ENCODE data around the gene PRKACG. TPM values are rescaled to one million over a fixed set of nuclear protein-coding genes. Genes with fewer than 3 reads are reported as not detected.

PRKACG gene
- total and polyA plus RNA-seq, 2 experiments from 2014 or later = not detected

GRCh38 chr9:68974901-68975300 is 39.0 kb downstream of the PRKACG start:
- H3F3A ChIP-seq (replicated peaks; ENCODE audit: low read depth) = no peaks in the 10 kb centered on the region
- no peak overlapping the region for H3K4me3 ChIP-seq
- peaks cover 13% of the 10 kb centered on the region for H3K9me3 Mint-ChIP-seq
- ATAC-seq (no peak), DNase-seq (ENCODE audit: low spot score) (no peak)
- no peaks in the 10 kb centered on the region for H3K79me2 ChIP-seq (replicated peaks; ENCODE audit: insufficient read depth)
- peaks cover 6% of the 10 kb centered on the region for H3K4me1 Mint-ChIP-seq
- peaks cover 17% of the 10 kb centered on the region; the same call in 2 of the 3 replicates for H3K36me3 Mint-ChIP-seq (ENCODE audit: low read depth)
- H3K27ac Mint-ChIP-seq = no peak overlapping the region
- H3K27me3 ChIP-seq (ENCODE audit: insufficient read depth) = no peaks in the 10 kb centered on the region
- no peak overlapping the region for H3K4me2 ChIP-seq
- H3K36me3 ChIP-seq (ENCODE audit: insufficient read depth) = no peaks in the 10 kb centered on the region
- no peak for TF ChIP-seq ZNF114 (CRISPR knock-in tag; IDR thresholded peaks at IDR 0.05)
- H3K27me3 Mint-ChIP-seq (ENCODE audit: insufficient read depth, low read depth, poor library complexity) = no peaks in the 10 kb centered on the region
- H3K4me3 Mint-ChIP-seq = no peak overlapping the region
- no peaks in the 10 kb centered on the region for H3K4me1 ChIP-seq (ENCODE audit: insufficient read depth)
- H4K20me1 ChIP-seq (replicated peaks; ENCODE audit: insufficient read depth) = no peaks in the 10 kb centered on the region
- H3K27ac ChIP-seq (ENCODE audit: low read depth) = no peak overlapping the region
- no peak overlapping the region for H2AFZ ChIP-seq
- H3K9me2 ChIP-seq (ENCODE audit: insufficient read depth) = 0 out of 2 replicates have a peak, but pooled peaks cover 3% of the 10 kb centered on the region

- H4K20me1 ChIP-seq (replicated peaks; ENCODE audit: insufficient read depth) = no peaks in the 10 kb centered on the region
- peaks cover 1% of the 10 kb centered on the region for H3K4me1 Mint-ChIP-seq
- DNase-seq (ENCODE audit: low spot score) (no peak), ATAC-seq (no peak)
- H3K4me1 ChIP-seq (ENCODE audit: insufficient read depth) = no peaks in the 10 kb centered on the region
- H3K27me3 Mint-ChIP-seq (ENCODE audit: insufficient read depth, low read depth, poor library complexity) = no peaks in the 10 kb centered on the region
- H3K27ac Mint-ChIP-seq = no peak overlapping the region
- H3K4me3 Mint-ChIP-seq = no peak overlapping the region
- H3K9me2 ChIP-seq (ENCODE audit: insufficient read depth) = 0 out of 2 replicates have a peak, but pooled peaks cover 3% of the 10 kb centered on the region
- H3F3A ChIP-seq (replicated peaks; ENCODE audit: low read depth) = no peaks in the 10 kb centered on the region
- no peaks in the 10 kb centered on the region for H3K27me3 ChIP-seq (ENCODE audit: insufficient read depth)
- H2AFZ ChIP-seq = no peak overlapping the region
- H3K79me2 ChIP-seq (replicated peaks; ENCODE audit: insufficient read depth) = no peaks in the 10 kb centered on the region
- no peak overlapping the region for H3K27ac ChIP-seq (ENCODE audit: low read depth)
- H3K9me3 Mint-ChIP-seq = peaks cover 13% of the 10 kb centered on the region
- no peaks in the 10 kb centered on the region for H3K36me3 ChIP-seq (ENCODE audit: insufficient read depth)
- no peak overlapping the region for H3K4me2 ChIP-seq
- H3K4me3 ChIP-seq = no peak overlapping the region
- peaks cover 17% of the 10 kb centered on the region; the same call in 2 of the 3 replicates for H3K36me3 Mint-ChIP-seq (ENCODE audit: low read depth)
- TF ChIP-seq NANOG (IDR thresholded peaks at IDR 0.05; ENCODE audit: borderline replicate concordance) (no peak), EZH2 (IDR thresholded peaks at IDR 0.05; ENCODE audit: low read depth, unreplicated experiment) (no peak), ETS1 (IDR thresholded peaks at IDR 0.05) (no peak), ZNF331 (CRISPR knock-in tag; IDR thresholded peaks at IDR 0.05; ENCODE audit: low read depth) (no peak), POLR2AphosphoS5 (IDR thresholded peaks at IDR 0.05; ENCODE audit: low read depth) (no peak), EZH2phosphoT487 (IDR thresholded peaks at IDR 0.05; ENCODE audit: unreplicated experiment) (no peak), REST (IDR thresholded peaks at IDR 0.05; ENCODE audit: unreplicated experiment) (no peak), STAT1 (IDR thresholded peaks at IDR 0.05; ENCODE audit: unreplicated experiment) (no peak), JUNB (IDR thresholded peaks at IDR 0.05; ENCODE audit: unreplicated experiment) (no peak), CTCF (conservative IDR thresholded peaks at IDR 0.05; ENCODE audit: low read depth in 2 of 2) (no peak)
These were observed 39.5 kb downstream of the PRKACG start for GRCh38 chr9:68974431-68974830.
